ENCODE results near the gene PEX7. TPM values are rescaled to one million over a fixed set of nuclear protein-coding genes. Genes with fewer than 3 reads are reported as not detected.

PEX7 gene
- polyA plus RNA-seq, 3 donors: 3.0 to 6.1 (median 3.9) TPM

GRCh38 chr6:136960781-136961180 is 138.4 kb downstream of the PEX7 start:
- no peak overlapping the region for H3K9ac ChIP-seq (ENCODE audit: insufficient read depth, low read length, poor library complexity, severe bottlenecking)
- H4K20me1 ChIP-seq (ENCODE audit: insufficient read depth, low read length): no peaks in the 10 kb centered on the region
- no peaks in the 10 kb centered on the region for H3K4me1 ChIP-seq (ENCODE audit: control insufficient read depth in 1 of 2, insufficient read depth in 2 of 2, low read length in 2 of 2)
- H3K36me3 ChIP-seq (replicated peaks in 1 of 2; ENCODE audit: control insufficient read depth in 1 of 2, insufficient read depth in 2 of 2, low read length in 2 of 2): no peaks in the 10 kb centered on the region
- Mint-ChIP-seq H3K27me3 (ENCODE audit: low read depth in 3 of 3) (peaks cover 15 to 37% (median 18%) of the 10 kb centered on the region in 3 donors), H3K9me3 (peaks cover 0 to 5% (median 0%) of the 10 kb centered on the region in 7 donors), H3K27ac (no peak overlapping the region), H3K4me3 (no peak overlapping the region), H3K4me1 (peaks cover 6% of the 10 kb centered on the region), H3K36me3 (no peaks in the 10 kb centered on the region)
- no peak overlapping the region for H2AFZ ChIP-seq (ENCODE audit: insufficient read depth, low read depth, low read length, poor library complexity, severe bottlenecking)
- no CpG with 5 or more reads among the region's 3 CpGs for WGBS (ENCODE audit: insufficient coverage)
- H3K4me2 ChIP-seq (replicated peaks; ENCODE audit: extremely low read depth, low read length, poor library complexity, severe bottlenecking): no peak overlapping the region
- intact Hi-C loops (cut with micrococcal nuclease): no loop called here
- peaks cover 7 to 8% of the 10 kb centered on the region in 2 donors for H3K27me3 ChIP-seq (ENCODE audit: control insufficient read depth in 2 of 2, insufficient read depth in 2 of 2, low read length in 2 of 2)
- H3K4me3 ChIP-seq (replicated peaks in 1 of 3; ENCODE audit: low read depth in 2 of 3, low read length in 3 of 3): no peak overlapping the region
- no peak overlapping the region for H3K27ac ChIP-seq (ENCODE audit: low read depth in 1 of 2, low read length in 2 of 2)
- H3K9me3 ChIP-seq (replicated peaks in 1 of 2; ENCODE audit: control insufficient read depth in 1 of 2, insufficient read depth in 1 of 2, low read length in 2 of 2): no peaks in the 10 kb centered on the region
- DNase-seq: no peak
- no peaks in the 10 kb centered on the region for H3K79me2 ChIP-seq (ENCODE audit: insufficient read depth, low read length)
- TF ChIP-seq CTCF (IDR thresholded peaks at IDR 0.05): no peak

GRCh38 chr6:136961848-136962247 is 139.5 kb downstream of the PEX7 start:
- no peak for DNase-seq
- Histone ChIP-seq H3K4me3 (replicated peaks in 1 of 3; ENCODE audit: low read depth in 2 of 3, low read length in 3 of 3) (no peak overlapping the region), H3K79me2 (ENCODE audit: insufficient read depth, low read length) (no peaks in the 10 kb centered on the region), H3K27me3 (ENCODE audit: control insufficient read depth in 2 of 2, insufficient read depth in 2 of 2, low read length in 2 of 2) (peaks cover 5 to 7% of the 10 kb centered on the region in 2 donors), H4K20me1 (ENCODE audit: insufficient read depth, low read length) (no peaks in the 10 kb centered on the region), H3K27ac (ENCODE audit: low read depth in 1 of 2, low read length in 2 of 2) (no peak overlapping the region), H3K4me1 (ENCODE audit: control insufficient read depth in 1 of 2, insufficient read depth in 2 of 2, low read length in 2 of 2) (no peaks in the 10 kb centered on the region), H3K9ac (ENCODE audit: insufficient read depth, low read length, poor library complexity, severe bottlenecking) (no peak overlapping the region), H3K36me3 (replicated peaks in 1 of 2; ENCODE audit: control insufficient read depth in 1 of 2, insufficient read depth in 2 of 2, low read length in 2 of 2) (no peaks in the 10 kb centered on the region), H3K9me3 (replicated peaks in 1 of 2; ENCODE audit: control insufficient read depth in 1 of 2, insufficient read depth in 1 of 2, low read length in 2 of 2) (no peaks in the 10 kb centered on the region), H3K4me2 (replicated peaks; ENCODE audit: extremely low read depth, low read length, poor library complexity, severe bottlenecking) (no peak overlapping the region), H2AFZ (ENCODE audit: insufficient read depth, low read depth, low read length, poor library complexity, severe bottlenecking) (no peak overlapping the region)
- TF ChIP-seq CTCF (IDR thresholded peaks at IDR 0.05): no peak
- 100% methylated on average over 3 of the region's 5 CpGs for WGBS (ENCODE audit: insufficient coverage)
- Mint-ChIP-seq H3K9me3 (peaks cover 0 to 5% (median 0%) of the 10 kb centered on the region in 7 donors), H3K4me1 (peaks cover 4% of the 10 kb centered on the region), H3K27me3 (ENCODE audit: low read depth in 3 of 3) (peaks cover 14 to 36% (median 17%) of the 10 kb centered on the region in 3 donors), H3K36me3 (no peaks in the 10 kb centered on the region), H3K4me3 (no peak overlapping the region), H3K27ac (no peak overlapping the region)
- intact Hi-C loops (cut with micrococcal nuclease): no loop called here
